Osteoblast (primary cell): ENCODE measurements around the gene TMOD1. TPM values are rescaled to one million over a fixed set of nuclear protein-coding genes. Genes with fewer than 3 reads are reported as not detected.

ENCODE experiments used
- DNase-seq: peaks from one replicate; pipeline ENCODE4 v3.0.0; 2011; ENCODE audit warnings: low spot score, mixed read lengths; ENCODE audit not compliant: insufficient read length; ENCODE audit errors: missing footprints
- H2AFZ ChIP-seq: 2 replicates; pipeline ENCODE4 v1.6.0; 2011; ENCODE audit warnings: mild to moderate bottlenecking, low read length
- H3K27ac ChIP-seq: 2 replicates; pipeline ENCODE4 v1.5.1; 2011; ENCODE audit warnings: mild to moderate bottlenecking, low read depth, low read length, moderate library complexity
- H3K27me3 ChIP-seq: 2 replicates; pipeline ENCODE4 v1.6.0; 2012; ENCODE audit warnings: mild to moderate bottlenecking, control low read depth, inconsistent platforms, low read length, moderate library complexity; ENCODE audit not compliant: insufficient read depth
- H3K36me3 ChIP-seq: 2 replicates; pipeline ENCODE4 v1.5.1; 2011; ENCODE audit warnings: mild to moderate bottlenecking, low read length, control low read depth, moderate library complexity; ENCODE audit not compliant: insufficient read depth
- H3K4me1 ChIP-seq: 2 replicates; pipeline ENCODE4 v1.5.1; 2011; ENCODE audit warnings: mild to moderate bottlenecking, low read length, control low read depth, moderate library complexity; ENCODE audit not compliant: insufficient read depth
- H3K4me2 ChIP-seq: 2 replicates; pipeline ENCODE4 v1.6.0; 2011; ENCODE audit warnings: mild to moderate bottlenecking, low read length; ENCODE audit not compliant: insufficient read depth
- H3K4me3 ChIP-seq: fragments of 200-600 bp; sonication (generic); 3 replicates; pipeline ENCODE4 v1.5.1; 2012; ENCODE audit warnings: mild to moderate bottlenecking, low read length, inconsistent platforms; ENCODE audit not compliant: insufficient read depth
- H3K79me2 ChIP-seq: 2 replicates; pipeline ENCODE4 v1.6.0; 2012; ENCODE audit warnings: mild to moderate bottlenecking, low read length, control low read depth, inconsistent platforms; ENCODE audit not compliant: insufficient read depth
- H3K9me3 ChIP-seq: 2 replicates; pipeline ENCODE4 v1.5.1; 2011; ENCODE audit warnings: low read depth, low read length, control low read depth
- H4K20me1 ChIP-seq: 2 replicates; pipeline ENCODE4 v1.6.0; 2012; ENCODE audit warnings: mild to moderate bottlenecking, low read length, control low read depth; ENCODE audit not compliant: insufficient read depth
- total RNA-seq: library from RNA; depleted of rRNA; stranded (reverse); fragments of >200 nt; gene quantifications from 2 replicates; pipeline ENCODE4 v1.2.3, GENCODE V29; 2012
- TF ChIP-seq, protein P1 (sequence below): IDR thresholded peaks from 2 replicates; pipeline ENCODE4 v1.5.1; 2011; ENCODE audit warnings: mild to moderate bottlenecking, low read depth, low read length, moderate library complexity; ENCODE audit errors: extremely low read depth

Gene TMOD1
- total RNA-seq, 1 donor, result not detected

DNA sequence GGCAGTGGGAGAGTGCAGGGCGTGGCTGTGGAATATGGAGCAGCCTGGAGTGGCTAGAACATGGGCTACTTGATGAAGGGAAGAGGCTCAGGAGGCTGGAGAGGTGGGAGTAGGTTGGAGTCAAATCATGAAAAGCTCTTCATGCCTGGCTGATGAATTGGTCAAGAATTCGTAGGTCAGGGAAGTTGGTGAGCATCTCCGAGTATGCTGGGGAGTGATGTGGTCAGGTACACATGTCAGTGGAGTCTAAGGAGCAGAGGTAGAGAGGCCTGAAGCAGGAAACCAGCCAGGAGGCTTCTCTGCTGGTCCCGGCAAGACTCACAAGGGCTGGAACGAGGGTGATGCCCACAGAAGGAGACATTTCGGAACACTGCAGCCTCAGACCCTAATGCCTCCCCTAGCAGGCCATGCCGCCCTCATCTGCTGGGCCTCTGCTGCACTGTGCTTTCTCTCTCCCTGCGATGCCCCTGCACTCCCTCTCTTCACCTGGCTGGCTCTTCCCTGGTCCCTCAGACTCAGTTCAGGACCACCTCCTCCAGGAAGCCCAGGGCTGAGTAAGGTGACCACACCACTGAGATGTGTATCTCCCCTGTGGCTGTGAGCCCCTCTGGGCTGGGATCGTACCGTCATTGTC lies 33.6 kb downstream of the TMOD1 start:
- no peak for DNase-seq

DNA sequence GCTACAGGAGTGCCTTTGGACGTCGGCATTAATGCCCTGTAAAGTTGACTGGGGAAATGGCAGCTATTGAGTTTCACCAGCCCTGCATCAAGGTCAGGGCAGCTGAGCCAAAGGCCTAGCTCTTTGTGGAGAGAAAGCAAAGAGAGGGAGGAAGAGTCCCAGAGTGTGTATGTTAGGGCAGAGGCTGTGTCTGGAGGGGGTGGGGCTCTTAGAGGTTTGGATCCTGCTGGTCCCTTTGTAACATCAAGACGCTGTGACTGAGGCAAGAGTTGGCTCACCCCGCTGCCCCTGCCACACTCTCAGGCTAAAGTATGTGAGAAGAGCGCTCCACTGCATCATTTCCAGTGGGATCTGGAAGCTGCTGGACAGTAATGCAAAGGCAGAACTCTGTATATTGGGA lies 34.3 kb downstream of the TMOD1 start:
- no peak overlapping the region for H3K27ac ChIP-seq
- DNase-seq, result no peak

More for the DNA sequence above, 33.6 kb downstream of the TMOD1 start:
- H3K79me2 ChIP-seq, result no peaks in the 10 kb centered on the region
- H3K4me3 ChIP-seq, result no peak overlapping the region
- H3K4me2 ChIP-seq, result no peak overlapping the region
- TF ChIP-seq, protein P1, sequence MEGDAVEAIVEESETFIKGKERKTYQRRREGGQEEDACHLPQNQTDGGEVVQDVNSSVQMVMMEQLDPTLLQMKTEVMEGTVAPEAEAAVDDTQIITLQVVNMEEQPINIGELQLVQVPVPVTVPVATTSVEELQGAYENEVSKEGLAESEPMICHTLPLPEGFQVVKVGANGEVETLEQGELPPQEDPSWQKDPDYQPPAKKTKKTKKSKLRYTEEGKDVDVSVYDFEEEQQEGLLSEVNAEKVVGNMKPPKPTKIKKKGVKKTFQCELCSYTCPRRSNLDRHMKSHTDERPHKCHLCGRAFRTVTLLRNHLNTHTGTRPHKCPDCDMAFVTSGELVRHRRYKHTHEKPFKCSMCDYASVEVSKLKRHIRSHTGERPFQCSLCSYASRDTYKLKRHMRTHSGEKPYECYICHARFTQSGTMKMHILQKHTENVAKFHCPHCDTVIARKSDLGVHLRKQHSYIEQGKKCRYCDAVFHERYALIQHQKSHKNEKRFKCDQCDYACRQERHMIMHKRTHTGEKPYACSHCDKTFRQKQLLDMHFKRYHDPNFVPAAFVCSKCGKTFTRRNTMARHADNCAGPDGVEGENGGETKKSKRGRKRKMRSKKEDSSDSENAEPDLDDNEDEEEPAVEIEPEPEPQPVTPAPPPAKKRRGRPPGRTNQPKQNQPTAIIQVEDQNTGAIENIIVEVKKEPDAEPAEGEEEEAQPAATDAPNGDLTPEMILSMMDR, result no peak
- H3K9me3 ChIP-seq, result no peaks in the 10 kb centered on the region
- H3K27ac ChIP-seq, result no peak overlapping the region
- no peaks in the 10 kb centered on the region for H3K36me3 ChIP-seq
- peaks cover 3% of the 10 kb centered on the region for H3K27me3 ChIP-seq
- no peaks in the 10 kb centered on the region for H3K4me1 ChIP-seq
- no peaks in the 10 kb centered on the region for H4K20me1 ChIP-seq
- no peak overlapping the region for H2AFZ ChIP-seq

DNA sequence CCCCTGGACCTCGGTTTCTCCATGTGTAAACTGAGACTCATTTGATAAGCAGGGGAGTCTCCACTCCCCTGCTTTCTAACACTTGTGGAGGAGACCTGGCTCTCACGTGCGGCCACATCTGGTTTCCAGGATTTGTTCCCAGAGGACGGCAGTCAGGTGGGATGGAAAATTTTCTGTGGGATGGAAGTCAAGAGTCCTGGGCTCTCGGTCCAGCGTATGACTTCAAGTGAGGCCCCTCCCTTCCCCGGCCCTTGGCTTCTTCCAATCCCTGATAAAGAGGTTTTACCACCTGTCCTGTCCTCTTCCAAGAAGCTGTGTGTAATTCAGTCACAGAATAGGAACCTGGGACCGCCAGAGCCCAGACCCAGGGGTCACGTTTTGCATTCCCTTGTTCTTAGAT lies 35.0 kb downstream of the TMOD1 start:
- H2AFZ ChIP-seq, result no peak overlapping the region
- H4K20me1 ChIP-seq, result no peaks in the 10 kb centered on the region
- no peak overlapping the region for H3K27ac ChIP-seq
- H3K27me3 ChIP-seq, result peaks cover 8% of the 10 kb centered on the region
- TF ChIP-seq, protein P1, result no peak
- H3K36me3 ChIP-seq, result no peaks in the 10 kb centered on the region
- H3K4me3 ChIP-seq, result no peak overlapping the region
- no peaks in the 10 kb centered on the region for H3K9me3 ChIP-seq
- H3K4me1 ChIP-seq, result no peaks in the 10 kb centered on the region
- no peak for DNase-seq
- H3K79me2 ChIP-seq, result no peaks in the 10 kb centered on the region
- H3K4me2 ChIP-seq, result no peak overlapping the region

More for the DNA sequence above, 34.3 kb downstream of the TMOD1 start:
- H3K79me2 ChIP-seq, result no peaks in the 10 kb centered on the region
- TF ChIP-seq, protein P1, result no peak
- no peak overlapping the region for H3K4me2 ChIP-seq
- no peak overlapping the region for H3K4me3 ChIP-seq
- H3K4me1 ChIP-seq, result no peaks in the 10 kb centered on the region
- H2AFZ ChIP-seq, result no peak overlapping the region
- H4K20me1 ChIP-seq, result no peaks in the 10 kb centered on the region
- no peaks in the 10 kb centered on the region for H3K36me3 ChIP-seq
- peaks cover 8% of the 10 kb centered on the region for H3K27me3 ChIP-seq
- no peaks in the 10 kb centered on the region for H3K9me3 ChIP-seq

DNA sequence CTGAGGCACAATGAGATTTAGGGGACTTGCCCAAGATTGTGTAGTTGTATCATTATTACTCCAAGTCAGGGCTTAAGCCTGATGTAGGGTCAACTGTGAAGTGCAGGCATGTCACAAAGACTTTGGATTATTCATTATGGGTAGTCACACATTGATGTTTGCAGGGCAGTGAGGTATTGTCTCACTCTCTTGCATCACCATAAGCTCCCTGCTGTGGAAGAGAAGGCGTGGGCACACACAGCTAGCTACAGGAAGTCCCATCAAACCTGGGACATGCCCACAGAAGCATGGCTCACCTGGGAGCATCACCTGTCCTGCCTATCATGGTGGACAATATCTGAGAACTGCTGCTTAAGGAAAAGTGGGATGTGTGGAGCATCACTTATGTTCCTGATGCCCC lies 42.1 kb downstream of the TMOD1 start:
- H3K4me1 ChIP-seq, result no peaks in the 10 kb centered on the region
- no peaks in the 10 kb centered on the region for H3K9me3 ChIP-seq
- no peak overlapping the region for H2AFZ ChIP-seq
- peaks cover 8% of the 10 kb centered on the region for H3K27me3 ChIP-seq
- no peak for DNase-seq
- TF ChIP-seq, protein P1, result no peak
- no peaks in the 10 kb centered on the region for H3K36me3 ChIP-seq
- H3K4me3 ChIP-seq, result no peak overlapping the region
- no peaks in the 10 kb centered on the region for H4K20me1 ChIP-seq
- H3K4me2 ChIP-seq, result no peak overlapping the region
- H3K79me2 ChIP-seq, result no peaks in the 10 kb centered on the region
- no peak overlapping the region for H3K27ac ChIP-seq
